GM12864 (cell line): ENCODE measurements around the gene MROH2A.

Experiments used
- DNase-seq: peaks from one replicate; pipeline ENCODE4 v3.0.0-alpha.2; 2011; ENCODE audit warnings: low read depth
- H3K4me3 ChIP-seq: 2 replicates; pipeline ENCODE4 v1.5.1; 2011; ENCODE audit warnings: mild to moderate bottlenecking, low read depth, low read length, control low read depth
- TF ChIP-seq, protein P1 (sequence below): IDR thresholded peaks from 2 replicates; pipeline ENCODE4 v1.5.1; 2011; ENCODE audit warnings: low read depth, mild to moderate bottlenecking, moderate library complexity, low read length, control low read depth, inconsistent platforms; ENCODE audit errors: missing control alignments

The MROH2A gene

DNA sequence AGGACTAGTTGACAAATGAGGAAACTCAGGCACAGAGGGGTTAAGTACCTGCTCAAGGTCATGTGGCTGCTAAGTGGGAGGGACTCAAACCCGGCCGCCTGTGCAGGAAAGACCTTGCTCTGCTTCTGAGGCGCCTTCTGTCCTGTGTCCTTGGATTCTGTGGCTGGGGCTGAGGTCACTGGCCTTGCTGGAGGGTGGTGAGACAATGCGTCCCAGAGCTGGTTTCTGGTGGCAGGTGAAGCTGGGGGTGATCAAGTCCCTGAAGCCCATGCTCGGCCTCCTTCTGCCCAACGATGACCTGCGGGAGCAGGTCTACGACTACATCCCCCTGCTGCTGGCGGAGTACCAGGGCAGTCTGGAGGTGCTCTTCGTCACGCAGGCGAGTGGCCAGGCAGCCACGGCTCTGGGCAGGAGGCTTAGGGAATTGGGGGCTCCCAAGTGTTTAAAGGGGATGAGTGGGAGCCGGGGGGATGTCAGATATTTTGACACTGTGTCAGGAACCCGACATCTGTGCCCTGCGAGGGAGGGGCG lies 16.1 kb downstream of the MROH2A start:
- DNase-seq = no peak
- TF ChIP-seq, protein P1, sequence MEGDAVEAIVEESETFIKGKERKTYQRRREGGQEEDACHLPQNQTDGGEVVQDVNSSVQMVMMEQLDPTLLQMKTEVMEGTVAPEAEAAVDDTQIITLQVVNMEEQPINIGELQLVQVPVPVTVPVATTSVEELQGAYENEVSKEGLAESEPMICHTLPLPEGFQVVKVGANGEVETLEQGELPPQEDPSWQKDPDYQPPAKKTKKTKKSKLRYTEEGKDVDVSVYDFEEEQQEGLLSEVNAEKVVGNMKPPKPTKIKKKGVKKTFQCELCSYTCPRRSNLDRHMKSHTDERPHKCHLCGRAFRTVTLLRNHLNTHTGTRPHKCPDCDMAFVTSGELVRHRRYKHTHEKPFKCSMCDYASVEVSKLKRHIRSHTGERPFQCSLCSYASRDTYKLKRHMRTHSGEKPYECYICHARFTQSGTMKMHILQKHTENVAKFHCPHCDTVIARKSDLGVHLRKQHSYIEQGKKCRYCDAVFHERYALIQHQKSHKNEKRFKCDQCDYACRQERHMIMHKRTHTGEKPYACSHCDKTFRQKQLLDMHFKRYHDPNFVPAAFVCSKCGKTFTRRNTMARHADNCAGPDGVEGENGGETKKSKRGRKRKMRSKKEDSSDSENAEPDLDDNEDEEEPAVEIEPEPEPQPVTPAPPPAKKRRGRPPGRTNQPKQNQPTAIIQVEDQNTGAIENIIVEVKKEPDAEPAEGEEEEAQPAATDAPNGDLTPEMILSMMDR = no peak
- no peak overlapping the region for H3K4me3 ChIP-seq

DNA sequence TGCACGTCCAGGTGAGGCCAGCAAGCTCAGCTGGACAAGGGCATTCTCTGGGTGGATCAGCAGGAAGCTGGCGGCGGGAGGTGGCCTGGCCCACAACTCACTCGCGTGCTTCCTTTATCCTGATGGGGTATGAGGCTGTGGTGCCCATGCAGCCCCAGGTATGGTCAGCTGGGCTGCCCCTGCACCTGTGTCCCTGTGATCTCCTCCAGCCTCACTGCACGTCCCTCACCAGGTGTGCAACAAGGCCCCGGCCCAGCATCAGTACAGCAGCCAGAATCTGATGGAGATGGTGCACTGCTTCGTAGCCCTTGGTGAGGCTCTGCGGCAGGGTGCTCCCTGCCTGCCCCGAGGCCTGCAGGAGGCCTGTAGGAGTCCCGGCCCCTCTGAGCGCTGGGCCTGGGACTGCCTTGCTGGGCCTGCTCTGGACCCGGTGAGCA lies 17.6 kb downstream of the MROH2A start:
- no peak for DNase-seq
- no peak overlapping the region for H3K4me3 ChIP-seq
- TF ChIP-seq, protein P1 = no peak

DNA sequence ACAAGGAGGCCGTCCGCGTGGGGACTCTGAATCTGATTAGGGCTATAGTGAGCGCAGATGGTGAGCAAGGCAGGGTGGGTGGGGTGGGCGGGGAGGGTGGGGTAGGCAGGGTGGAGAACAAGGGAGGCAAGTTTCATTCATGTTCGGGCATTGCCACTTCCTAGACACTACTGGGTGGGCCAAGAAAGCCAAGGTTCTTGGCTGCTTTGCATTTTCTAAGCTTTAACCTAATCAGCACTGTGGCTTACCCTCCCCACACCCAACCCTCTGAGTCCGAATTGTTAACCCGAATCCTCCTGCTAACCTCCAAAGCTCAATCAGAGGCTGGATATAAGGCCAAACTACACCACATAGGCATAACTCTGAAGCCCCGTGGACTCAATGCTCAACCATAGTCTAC lies 18.1 kb downstream of the MROH2A start:
- DNase-seq = no peak
- H3K4me3 ChIP-seq = no peak overlapping the region
- TF ChIP-seq, protein P1 = no peak

DNA sequence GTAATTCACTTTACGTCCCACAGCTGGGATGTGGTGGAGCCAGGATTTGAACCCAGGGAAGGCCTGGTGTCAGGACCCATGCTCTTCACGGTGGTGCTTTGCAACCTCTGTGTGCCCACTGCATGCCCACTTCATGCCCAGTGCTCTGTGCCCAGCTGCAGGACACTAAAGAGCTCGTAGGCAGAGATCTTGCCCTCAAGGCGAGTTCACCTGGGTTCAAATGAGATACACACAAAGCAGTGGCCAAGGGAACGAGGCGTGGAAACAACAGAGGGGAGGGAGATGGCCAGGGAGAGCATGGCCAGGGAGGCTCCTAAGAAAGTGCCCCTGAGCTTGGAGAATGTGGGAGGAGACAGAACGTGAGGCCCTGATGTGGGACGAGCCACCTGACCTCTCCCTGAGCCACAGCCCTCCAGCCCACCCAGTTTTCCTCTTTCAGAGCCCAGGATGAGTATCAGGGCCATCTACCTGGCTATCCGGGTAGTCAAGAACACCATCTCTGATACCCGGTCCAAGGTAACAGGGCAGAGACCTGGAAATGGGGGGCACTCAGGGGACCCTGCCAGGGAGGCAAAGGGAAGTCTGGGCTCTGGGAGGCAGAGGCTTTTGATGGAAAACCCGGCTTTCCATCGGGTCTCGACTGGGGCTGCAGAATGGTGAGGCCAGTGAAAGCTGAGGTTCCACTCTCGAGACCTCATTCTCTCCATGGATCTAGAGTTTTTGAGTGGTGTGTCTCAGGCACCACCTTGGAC lies 20.4 kb downstream of the MROH2A start:
- no peak for DNase-seq
- TF ChIP-seq, protein P1 = no peak
- H3K4me3 ChIP-seq = no peak overlapping the region

DNA sequence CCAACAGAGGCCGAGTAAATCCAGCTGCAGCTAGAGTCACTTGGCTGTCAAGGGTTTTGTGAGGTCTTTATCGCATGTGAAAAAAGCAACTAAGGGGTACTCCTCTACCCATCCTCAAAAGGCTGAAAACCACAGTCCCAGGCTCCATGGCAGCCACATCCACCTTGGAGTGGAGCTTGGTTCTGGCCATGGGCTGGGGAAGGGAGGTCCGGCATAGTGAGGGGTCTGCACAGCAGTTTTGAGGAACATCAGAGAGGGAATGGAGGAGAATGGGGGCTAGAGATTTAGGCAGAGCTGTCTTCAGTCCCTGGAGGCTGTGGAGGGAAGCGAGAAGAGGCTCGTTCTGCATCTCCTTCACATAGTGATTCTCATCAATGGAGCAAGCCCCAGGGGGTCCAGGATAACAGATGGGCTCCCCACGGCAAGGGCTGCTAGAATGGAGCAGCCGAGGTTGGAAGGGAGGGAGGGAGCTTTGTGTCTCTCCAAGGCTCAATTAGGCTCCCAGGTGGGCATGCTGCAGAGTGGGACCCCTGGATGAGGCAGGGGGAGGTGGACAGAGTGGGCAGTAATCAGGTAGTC lies 21.0 kb downstream of the MROH2A start:
- TF ChIP-seq, protein P1 = no peak
- H3K4me3 ChIP-seq = no peak overlapping the region
- DNase-seq = no peak

DNA sequence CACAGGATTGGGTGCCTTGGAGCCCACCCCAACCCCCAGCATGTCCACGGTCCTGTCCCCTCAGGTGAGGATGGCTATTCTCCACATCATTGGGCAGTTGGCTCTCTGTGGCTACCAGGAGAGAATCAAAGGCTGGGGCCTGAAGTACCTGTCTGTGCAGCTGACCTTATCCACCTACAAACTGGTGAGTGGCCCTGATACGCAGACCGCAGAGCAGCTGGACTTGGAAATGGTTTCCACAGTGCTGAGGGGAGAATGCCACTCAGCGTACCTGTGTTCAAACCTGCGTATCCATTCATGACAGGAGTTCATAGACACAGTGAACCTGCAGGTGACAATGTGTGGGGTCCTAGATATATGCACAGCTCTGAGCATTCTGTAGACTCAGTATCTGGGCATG lies 21.6 kb downstream of the MROH2A start:
- H3K4me3 ChIP-seq = no peak overlapping the region
- DNase-seq = no peak
- TF ChIP-seq, protein P1 = no peak

DNA sequence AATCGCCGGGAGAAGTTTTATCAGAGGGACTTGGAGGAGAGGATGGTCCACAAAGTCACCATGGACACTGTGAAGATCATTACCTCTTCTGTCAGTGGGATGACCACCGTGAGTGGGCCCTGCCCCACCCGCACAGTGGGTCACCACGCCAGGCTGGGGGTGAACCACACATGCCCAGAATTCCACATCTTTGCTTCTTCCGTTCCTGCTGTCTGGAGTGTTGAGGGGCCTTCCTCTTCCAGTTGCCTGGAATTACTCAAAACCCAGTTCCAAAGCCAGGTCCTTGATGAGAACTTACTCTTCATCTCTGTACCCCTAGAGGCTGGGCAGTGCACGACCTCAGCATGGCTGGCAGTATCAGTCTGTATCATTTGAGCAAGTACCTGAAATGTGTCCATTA lies 22.1 kb downstream of the MROH2A start:
- TF ChIP-seq, protein P1 = no peak
- DNase-seq = no peak
- no peak overlapping the region for H3K4me3 ChIP-seq
